SU-DHL-6 (cell line): ENCODE data around the gene C12orf75.

Experiments
- CTCF ChIP-seq: fragments of 200-600 bp; sonication (generic); IDR thresholded peaks from one replicate; pipeline ENCODE4 v1.5.1; 2017; ENCODE audit warnings: antibody characterized with exemption, mild to moderate bottlenecking, low read length, moderate library complexity; ENCODE audit not compliant: insufficient read depth, poor library complexity, severe bottlenecking
- EZH2phosphoT487 ChIP-seq: fragments of 200-600 bp; sonication (generic), shearing (Covaris generic); conservative IDR thresholded peaks from 2 replicates; pipeline ENCODE4 v1.6.1; 2018; ENCODE audit warnings: mild to moderate bottlenecking, antibody characterized with exemption, low read length, moderate library complexity, mixed read lengths

- no peak for TF ChIP-seq CTCF
- TF ChIP-seq EZH2phosphoT487 = no peak
These were observed 6.9 kb downstream of the C12orf75 start for GRCh38 chr12:105337391-105337790.
